Measurements from ENCODE around the gene TMEM101.
"Not testable (repeated sequence)": the region's sequence is repeated elsewhere in the genome, so short reads cannot be mapped to it uniquely, and the experiment has no call there.

Gene TMEM101

DNA sequence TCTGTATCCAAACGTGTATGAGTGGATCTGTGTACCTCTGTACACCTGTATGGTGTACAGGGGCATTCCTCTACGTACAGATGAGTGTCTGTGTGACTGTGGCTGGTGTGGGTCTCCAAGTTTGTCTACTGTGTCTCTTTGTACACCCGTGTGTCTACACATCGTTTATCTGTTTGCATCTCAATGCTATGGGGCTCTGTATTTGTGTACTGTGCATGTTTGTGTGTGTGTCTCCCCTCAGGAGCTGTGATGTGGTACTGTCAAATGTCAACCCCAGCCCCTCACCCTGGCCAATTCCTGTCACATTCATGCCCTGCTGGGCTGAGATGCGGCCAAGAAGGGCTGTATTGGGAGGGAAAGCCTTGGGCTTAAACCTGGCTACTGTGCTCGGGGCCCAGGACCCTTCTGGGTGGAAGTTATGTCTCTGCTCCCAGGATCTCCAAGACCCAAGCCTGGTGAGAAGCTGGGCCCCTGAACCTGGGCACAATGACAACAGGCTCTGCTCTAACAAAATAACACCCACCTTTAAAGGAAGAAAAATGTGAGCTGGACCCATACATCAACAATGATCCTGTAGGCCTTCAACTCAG, 13.8 kb downstream of the TMEM101 start:
- DNase-seq (ENCODE audit: low read depth in 2 of 2, low spot score in 1 of 2), result no peak

- DNase-seq (ENCODE audit: low read depth in 2 of 2, low spot score in 1 of 2), result no peak
Measured at GRCh38 chr17:44000141-44000860, 14.5 kb downstream of the TMEM101 start.

GRCh38 chr17:43999024-43999423, 15.7 kb downstream of the TMEM101 start:
- no peak for DNase-seq (ENCODE audit: low read depth in 2 of 2, low spot score in 1 of 2)

DNA sequence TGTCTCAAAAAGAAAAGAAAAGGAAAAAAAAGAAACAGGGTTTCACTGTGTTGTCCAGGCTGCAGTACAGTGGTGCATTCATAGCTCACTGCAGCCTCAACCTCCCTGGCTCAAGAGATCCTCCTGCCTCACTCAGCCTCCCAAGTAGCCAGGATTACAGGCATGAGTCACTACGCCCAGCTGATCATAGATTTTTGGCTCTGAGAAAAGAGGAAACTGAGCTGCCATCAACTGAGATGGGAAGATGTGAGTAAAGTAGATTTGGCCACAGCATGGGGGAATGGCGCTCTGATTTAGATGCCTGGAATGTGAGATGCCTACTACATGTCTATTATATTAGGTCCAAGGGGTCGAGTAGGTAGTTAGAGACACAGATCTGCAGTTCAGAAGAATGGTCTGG, 16.2 kb downstream of the TMEM101 start:
- DNase-seq (ENCODE audit: low read depth in 2 of 2, low spot score in 1 of 2), result no peak

DNA sequence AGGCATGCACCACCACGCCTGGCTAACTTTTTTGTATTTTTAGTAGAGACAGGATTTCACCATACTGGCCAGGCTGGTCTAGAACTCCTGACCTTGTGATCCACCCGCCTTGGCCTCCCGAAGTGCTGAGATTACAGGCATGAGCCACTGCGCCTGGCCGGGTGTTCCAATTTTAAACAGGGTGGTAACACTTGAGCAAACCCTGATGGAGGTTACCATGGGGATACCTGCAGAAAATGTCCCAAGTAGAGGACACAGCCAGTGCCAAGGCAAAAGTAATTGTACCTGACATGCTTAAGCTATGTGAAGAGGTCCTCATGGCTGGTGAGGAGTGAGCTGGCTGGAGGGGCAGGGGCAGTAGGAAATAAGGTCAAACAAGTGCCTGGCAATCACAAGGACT, 17.6 kb downstream of the TMEM101 start:
- not testable (repeated sequence) for DNase-seq (ENCODE audit: low read depth in 2 of 2, low spot score in 1 of 2)

DNA sequence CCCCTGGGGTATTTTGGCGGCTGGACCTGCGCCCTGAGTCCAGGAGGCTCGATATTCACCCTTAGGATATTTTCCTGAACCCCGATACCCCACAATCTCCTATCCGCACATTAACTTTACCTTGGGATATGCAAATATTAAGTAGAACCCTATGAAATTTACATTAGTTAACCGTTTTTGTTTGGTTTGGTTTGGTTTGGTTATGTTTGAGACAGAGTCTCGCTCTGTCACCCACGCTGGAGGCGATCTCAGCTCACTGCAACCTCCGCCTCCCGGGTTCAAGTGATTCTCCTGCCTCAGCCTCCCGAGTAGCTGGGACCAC, 19.7 kb downstream of the TMEM101 start:
- DNase-seq (ENCODE audit: low read depth in 2 of 2, low spot score in 1 of 2), result no peak

DNA sequence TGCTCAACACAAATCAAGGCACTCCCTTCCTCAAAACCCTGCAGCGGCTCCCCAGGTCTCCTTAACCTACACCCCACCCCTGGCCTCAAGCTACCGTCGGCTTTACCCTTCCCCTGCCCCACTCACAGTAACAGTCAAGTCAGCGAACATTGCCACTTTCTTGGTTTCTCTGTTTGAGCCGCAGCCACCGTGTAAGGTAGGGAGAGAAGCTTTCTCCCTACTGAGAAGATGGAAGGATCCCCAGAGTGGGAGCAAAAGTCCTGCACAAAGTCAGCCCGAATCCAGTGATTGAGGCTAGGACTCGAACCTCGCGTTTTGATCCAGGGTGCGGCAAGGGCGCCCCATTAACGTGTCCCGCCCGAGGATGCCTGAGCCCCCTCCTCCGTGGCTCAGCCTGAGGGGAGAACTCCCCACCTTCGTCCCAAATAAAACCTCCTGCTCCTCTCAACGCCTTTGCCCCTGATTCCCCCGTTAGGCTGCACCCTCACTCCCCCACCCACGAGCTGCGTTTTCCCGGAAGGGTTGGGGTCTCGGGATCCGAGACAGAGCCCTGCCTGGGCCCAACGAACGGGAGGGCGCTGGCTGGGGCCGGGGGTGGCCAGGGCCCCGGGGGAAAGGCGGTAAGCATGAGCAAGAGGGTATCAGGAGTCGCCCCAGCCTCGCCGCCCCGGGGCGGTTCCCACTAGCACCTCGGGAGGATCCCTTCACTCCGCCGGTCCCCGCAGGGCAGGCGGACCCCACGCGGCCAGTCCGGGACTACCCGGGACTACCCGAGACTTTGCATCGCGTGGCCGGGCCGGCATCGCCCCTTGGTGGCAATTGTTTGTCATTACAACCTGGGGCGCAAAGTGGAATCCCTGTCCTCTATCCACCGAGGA, 20.3 kb downstream of the TMEM101 start:
- DNase-seq (ENCODE audit: low read depth in 2 of 2, low spot score in 1 of 2), result peak in 1 of 2 donors; percentile 46

GRCh38 chr17:43992641-43993040, 22.1 kb downstream of the TMEM101 start:
- no peak for DNase-seq (ENCODE audit: low read depth in 2 of 2, low spot score in 1 of 2)

- no peak for DNase-seq (ENCODE audit: low read depth in 2 of 2, low spot score in 1 of 2)
Measured at GRCh38 chr17:43988301-43988700, 26.5 kb downstream of the TMEM101 start.

GRCh38 chr17:43987131-43988021, 27.4 kb downstream of the TMEM101 start:
- DNase-seq (ENCODE audit: low read depth in 2 of 2, low spot score in 1 of 2), result no peak

GRCh38 chr17:43986225-43986981, 28.4 kb downstream of the TMEM101 start:
- DNase-seq (ENCODE audit: low read depth in 2 of 2, low spot score in 1 of 2), result no peak

GRCh38 chr17:43984521-43984920, 30.2 kb downstream of the TMEM101 start:
- DNase-seq (ENCODE audit: low read depth in 2 of 2, low spot score in 1 of 2), result no peak

- DNase-seq (ENCODE audit: low read depth in 2 of 2, low spot score in 1 of 2), result no peak
Measured at GRCh38 chr17:43983515-43984411, 31.0 kb downstream of the TMEM101 start.

DNA sequence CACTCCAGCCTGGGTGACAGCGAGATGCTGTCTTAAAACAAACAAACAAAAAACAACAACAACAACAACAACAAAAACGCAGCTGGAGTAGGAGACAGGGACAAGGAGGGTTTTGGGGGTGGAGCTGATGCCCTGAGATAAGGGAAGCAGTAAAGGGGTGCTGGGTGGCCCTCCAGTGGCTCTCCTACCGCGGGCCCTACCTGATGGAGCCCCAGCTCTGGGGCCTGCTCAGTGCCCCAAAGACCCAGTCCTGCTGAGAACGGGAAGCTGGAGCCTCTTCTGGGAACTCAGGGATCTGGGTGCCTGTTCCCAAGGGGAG, 31.6 kb downstream of the TMEM101 start:
- no peak for DNase-seq (ENCODE audit: low read depth in 2 of 2, low spot score in 1 of 2)

- DNase-seq (ENCODE audit: low read depth in 2 of 2, low spot score in 1 of 2), result no peak
Measured at GRCh38 chr17:43982171-43982570, 32.6 kb downstream of the TMEM101 start.

GRCh38 chr17:43979671-43980070, 35.1 kb downstream of the TMEM101 start:
- DNase-seq (ENCODE audit: low read depth in 2 of 2, low spot score in 1 of 2), result no peak

DNA sequence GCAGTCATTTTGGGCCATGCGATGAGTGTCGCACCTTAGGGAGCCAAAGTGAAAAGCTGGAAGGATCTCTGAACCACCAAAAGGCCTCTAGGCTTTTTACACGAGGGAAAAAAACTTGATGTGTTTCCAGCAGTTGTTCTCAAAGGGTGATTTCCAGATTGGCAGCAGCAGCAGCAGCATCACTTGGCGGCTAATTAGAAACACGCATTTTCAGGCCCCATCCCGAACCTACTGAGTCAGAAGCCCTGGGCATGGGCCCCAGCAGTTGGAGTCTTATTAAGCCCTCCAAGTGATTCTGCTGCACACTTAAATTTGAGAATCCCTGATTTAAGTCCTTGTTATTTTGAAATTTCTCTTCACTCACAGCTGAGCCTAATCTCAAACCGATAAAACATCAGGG, 35.8 kb downstream of the TMEM101 start:
- no peak for DNase-seq (ENCODE audit: low read depth in 2 of 2, low spot score in 1 of 2)

DNA sequence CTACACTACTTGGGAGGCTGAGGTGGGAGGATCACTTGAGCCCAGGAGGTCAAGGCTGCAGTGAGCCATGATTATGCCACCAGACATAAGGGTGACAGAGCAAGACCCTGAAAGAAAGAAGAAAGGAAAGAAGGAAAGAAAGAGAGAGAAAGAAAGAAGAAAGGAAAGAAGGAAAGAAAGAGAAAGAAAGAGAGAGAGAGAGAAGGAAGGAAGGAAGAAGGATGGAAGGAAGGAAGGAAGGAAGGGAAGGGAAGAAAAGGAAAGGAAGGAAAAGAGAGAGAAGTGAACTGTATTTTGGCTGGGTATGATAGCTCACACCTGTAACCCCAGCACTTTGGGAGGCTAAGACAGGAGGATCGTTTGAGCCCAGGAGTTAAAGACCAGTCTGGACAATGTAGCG, 36.7 kb downstream of the TMEM101 start:
- no peak for DNase-seq (ENCODE audit: low read depth in 2 of 2, low spot score in 1 of 2)

DNA sequence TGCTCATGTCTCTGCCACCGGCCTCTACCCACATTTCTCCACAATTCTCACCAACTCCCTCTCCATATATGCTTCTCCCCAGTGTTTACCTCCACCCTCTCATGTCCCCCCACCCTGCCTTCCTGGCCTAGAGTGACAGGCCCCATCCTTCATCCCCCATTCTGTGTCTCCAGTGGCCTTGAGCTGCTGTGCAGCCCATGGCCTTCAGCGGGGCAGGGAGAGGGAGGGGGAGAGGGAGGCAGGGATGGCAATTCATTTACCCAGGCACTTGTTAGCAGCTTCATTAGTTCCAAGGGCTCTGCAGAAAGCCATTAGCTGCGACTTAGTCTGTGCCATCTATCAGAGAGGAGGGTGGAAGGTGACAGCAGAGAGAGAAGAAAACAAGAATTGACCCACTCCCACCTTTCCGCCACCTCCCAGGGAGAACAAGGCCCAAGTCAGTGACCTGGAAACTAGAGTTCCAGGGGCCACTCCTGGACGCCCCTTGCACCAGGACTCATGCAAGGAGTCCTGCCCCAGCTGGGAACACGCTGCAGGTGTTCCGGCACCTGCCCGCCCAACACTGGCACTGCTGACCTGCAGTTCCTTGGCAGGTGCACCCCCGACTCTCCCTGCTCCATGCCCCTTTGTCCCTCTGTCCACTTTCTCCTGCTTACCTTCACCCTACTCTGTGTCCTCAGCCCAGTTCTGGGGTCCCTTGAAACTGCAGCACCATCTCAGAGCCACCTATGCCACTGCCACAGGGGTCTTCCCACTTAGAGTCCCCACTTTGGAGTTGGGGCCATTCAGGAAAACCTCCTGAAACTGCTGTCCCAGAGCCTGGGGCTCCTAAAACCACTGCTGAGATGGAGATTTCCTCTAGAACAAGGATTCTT, 37.6 kb downstream of the TMEM101 start:
- DNase-seq (ENCODE audit: low read depth in 2 of 2, low spot score in 1 of 2), result no peak
